Colon (tissue), 2 donors: ENCODE data around the gene SPACA9.

Experiments
- FAIRE-seq: peaks from 2 replicates; lab custom pipeline; 2012; peaks lifted over from hg19 to GRCh38; lab: Jason Lieb, UNC
- donor health status: control.
- donor health status: control.

The SPACA9 gene

DNA sequence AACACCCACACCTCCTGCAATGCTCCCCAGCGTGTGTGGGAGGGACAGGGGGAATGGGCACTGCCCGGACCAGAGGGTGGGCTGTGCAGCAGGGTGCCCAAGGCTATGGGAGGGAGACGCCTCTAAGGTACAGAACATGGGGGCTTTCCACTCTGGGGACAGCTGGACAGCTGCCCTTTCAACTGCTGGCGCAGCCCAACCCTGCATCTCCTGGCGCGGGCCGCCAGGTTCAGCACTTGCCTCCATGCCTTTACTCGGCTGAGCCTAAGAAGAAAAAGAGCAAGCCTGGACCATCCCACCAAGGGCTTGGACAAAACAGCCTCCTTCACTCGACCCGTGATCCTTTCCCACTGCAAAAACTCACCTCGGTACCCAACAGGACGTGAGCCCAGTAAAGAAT is 15.6 kb upstream of the SPACA9 start:
- no peak for FAIRE-seq

DNA sequence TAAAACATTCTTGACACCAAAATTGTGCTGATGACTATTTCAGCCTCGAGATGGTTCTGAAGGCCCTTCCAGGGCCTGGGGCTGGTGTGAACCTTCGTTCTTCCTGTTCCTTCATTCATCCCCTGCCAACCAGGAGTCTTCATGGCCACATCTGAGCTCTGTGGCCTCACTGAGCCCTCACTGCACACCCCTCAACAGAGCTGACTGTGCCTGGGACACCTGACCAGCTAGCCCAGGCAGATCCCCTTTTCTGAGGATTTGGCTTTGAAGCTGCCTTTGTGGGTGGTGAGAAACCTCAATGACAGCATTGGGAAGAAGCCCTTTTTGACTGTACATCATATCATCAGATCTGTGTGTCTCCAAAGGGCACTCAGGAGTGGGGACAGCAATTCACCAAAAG is 14.4 kb upstream of the SPACA9 start:
- FAIRE-seq = no peak

DNA sequence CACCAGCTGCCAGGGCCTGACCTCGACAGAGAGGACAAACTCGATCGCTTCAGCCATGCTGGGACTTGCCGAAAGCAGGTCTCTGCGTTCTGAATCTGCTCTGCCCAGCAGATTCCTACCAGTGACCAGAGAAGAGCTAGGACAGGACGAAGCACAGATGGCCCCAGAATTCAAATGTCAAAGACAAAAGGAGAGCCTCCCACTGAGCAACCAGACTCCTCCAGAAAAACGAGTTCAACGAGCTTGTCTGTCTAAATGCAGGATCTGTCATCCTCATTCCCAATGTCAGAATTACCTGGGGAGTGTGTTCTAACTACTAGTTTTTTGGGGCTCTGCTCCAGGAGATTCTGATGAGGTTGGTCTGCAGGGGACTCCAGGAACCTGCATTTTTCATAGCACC is 14.0 kb upstream of the SPACA9 start:
- no peak for FAIRE-seq

DNA sequence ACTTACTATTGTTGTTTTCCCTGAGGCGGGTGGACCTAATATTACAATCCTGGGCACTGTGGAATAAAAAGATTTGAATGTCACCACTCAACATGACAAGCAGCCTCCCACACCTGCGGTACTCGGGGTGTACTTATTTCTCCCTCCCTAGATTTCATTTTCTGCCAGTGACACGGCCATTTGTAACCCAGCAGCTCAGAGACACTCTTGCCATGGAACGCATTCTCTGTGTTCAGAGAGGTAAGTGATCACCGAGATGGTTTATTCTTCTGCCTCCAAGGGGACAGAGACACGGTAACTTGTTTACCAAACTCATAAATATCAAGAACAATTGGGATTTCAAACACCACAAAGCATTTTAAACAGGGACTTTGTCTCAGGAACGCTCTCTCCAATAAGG is 11.8 kb upstream of the SPACA9 start:
- no peak for FAIRE-seq

DNA sequence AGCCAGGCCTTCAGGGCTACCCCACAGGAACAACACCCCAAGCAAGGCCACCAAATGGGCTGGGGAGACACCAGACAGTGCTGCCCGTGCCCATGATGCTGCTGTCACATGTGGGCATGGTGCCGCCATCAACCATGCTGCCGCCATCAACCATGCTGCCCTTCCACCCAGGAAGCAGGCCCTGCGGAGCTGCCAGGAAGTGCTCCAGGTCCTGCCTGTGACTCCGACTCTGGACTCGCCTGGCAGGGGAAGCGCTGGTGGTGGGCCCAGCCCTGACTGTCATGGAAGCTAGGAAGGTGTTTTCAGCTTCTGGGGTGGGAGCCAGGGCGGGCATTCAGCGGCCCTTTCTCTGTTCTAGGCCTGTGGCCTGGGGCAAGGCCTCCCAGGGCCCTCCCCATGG is 9.4 kb upstream of the SPACA9 start:
- no peak for FAIRE-seq

DNA sequence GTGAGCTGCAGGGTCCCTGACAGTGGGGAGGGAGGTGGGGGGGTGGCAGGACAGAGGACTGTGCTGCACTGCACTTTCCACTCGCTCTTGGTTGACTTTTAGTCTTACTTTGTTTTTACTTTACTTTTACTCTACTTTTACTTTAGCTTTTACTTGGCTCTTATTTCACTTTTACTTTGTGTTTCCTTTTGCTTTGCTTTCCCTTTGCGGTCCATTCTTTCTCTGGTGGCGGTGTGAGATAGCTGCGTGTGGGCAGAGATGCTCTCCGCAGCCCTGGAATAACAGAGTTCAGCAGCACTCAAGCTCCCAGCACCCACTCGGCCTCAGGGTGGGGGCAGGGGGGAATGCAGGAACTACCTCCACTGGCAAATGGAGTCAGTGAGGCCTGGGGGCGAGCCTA is 5.3 kb upstream of the SPACA9 start:
- FAIRE-seq = no peak

DNA sequence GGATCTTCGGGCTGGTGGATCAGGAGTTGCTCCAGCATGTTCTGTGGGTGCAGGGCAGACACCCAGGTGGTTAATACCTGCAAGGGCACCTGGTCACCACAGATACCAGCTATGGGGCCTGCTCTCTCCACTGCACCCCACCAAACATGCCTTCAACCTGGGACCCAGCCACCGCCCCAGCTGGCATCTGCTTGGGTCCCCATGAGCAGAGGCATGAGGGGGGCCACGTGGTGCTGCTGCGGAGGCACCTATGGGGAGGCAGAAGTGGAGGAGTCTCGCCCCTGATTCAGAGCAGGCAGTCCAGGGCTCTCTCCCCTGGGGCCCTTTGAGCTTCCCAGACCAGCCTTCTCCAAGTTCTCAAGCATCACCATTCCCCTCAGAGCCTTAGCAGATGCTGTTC is 3.5 kb upstream of the SPACA9 start:
- FAIRE-seq = no peak

DNA sequence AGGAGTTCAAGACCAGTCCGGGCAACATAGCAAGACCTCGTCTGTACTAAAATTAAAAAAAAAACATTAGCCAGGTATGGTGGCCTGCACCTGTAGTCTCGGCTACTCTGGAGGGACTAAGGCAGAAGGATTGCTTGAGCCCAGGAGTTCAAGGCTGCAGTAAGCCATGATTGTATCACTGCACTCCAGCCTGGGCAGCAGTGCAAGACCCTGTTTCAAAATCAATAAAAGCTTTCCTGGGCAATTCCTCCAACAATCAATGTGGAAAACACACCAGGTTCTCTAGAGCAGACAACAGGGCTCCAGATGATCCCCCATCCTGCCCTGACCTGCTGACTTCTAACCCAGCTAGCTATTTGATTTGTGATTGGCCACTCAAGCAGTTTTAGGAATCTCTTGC is 1.8 kb upstream of the SPACA9 start:
- FAIRE-seq = no peak

DNA sequence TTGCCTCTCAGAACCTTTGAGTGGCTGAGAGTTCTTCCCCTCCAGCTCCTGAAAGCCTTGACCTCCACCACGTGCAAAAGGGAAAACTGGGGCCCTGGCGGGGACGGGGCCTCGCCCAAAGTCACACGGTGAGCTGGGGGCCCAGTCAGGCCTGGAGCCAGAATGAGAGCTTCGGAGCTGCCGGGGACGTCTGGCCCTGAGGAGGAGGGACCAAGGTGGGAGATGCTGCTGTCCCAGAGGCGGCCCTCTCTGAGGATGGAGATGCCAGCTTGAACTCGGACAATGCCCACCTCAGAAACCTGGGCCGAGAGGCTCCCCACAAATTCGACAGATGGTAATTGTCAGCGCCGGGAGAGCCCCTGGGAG is 1.3 kb upstream of the SPACA9 start:
- no peak for FAIRE-seq

DNA sequence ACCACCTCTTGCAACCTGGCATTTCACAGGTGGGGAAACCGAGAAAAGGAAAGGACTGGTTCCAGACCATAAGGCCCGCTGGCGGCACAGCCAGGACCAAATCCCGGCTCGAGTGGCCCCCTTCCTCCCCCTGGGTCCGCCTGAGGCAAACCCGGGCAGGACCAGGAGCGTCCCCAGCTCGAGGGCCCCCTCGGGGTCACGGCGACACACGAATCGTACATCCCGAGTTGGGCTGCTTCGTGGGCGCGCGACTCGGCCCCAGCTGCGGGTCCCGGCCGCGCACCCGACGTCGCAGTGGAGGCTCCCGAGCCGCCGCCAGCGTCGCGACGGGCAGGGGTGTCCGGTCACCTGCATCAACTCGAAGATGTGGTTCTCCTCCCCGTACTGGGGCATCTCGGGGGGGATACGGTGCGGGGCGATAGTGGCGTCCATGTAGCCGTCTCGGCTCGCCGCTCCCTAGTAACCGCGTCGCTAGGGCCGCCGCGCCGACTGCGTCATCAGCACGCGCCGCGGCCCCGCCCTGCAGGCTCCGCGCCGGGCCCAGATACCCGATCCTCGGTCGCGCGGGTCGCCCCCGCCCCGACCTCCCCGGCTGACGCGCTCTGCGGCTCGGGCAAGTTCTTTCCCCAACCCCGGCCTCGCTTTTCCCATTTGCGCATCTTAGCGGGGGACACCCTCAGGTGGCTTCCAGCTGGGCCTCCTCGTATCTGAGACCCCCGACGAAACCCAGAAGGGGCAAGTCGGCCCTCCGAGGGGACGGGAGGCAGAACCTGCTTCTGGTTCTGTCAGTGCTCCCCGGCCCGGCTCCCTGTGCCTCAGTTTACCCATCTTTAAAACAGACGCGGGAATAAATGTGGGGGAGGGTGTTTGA is 639 bp upstream of the SPACA9 start, which contains the start of gene AK8:
Gene AK8, minus strand, starts transcription at position 461 of the 871 bp plus-strand sequence. Its CDS starts 29 bp downstream, at position 432.
- no peak for FAIRE-seq

DNA sequence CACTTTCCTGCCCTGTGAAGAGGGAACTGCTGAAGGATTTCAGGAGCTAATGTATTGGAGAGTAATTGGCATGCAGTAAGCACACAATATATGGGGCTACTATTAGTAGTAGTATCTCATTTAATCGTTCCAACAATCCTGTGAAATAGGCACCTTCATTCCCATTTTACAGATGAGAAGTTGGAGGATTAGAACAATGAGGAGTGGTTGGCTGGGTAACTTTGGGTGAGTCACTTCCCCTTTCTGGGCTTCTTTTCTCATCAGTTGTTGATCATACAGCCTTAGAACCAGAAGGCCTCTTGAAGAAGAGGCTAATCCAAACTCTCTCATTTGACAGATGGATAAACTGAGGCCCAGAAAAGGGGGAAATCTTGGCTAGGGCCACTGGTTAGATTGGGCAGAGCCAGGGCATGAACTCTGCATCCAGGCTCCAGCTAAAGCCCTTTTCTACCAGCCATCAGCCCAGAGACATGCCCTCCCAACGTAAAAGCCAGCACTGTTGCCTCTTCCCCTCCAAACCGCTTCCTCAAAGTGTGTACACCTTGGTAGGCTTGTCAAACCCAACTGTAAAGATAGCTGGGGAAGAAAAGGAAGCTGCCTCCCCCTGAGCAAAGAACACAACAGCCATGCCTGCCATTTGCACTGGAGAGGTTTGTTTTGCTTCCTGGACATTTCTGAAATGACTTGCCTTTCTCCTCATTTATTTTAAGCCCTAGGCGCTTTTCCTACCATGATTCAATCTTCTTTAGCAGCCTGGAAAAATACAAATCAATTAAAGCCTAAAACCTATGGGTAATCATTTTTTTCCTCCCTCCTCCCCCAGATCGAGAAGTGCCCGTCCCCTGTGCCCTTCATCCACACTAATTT is 992 bp downstream of the SPACA9 start:
- no peak for FAIRE-seq

DNA sequence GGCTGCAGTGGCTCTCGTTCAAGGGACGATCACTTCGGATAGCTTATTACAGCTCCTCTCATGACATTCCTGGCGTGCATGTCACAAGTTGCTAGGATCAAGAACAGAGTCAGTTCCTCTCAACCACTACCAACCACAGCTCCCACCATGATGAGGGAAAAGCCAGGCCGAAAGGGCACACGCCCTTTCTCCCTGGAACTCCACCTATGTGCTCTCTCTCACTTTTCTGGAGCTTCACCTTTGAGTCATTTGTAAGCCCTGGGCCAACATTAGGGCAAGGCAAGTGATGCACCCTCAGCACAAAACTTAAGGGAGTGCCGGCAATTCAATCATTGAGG is 1.6 kb downstream of the SPACA9 start:
- no peak for FAIRE-seq

DNA sequence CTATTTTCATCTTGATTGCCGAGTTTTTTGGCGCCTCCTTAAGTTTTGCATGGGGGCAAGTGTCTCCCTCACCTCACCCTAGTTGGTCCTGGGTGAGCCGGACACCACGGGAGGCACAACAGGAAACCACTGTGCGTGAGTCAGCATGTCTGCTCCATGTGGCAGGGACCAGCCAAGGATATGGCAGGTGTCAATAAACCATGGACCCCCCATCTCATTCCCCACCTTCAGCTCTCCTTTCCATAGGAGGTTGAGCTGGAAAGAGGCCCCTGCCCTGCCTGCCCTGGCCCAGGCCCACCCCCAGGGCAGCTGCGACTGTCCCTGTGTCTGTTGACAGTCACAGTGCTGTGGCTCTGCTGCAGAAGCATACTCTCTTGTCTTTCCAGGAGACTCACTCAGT is 3.1 kb downstream of the SPACA9 start:
- no peak for FAIRE-seq

DNA sequence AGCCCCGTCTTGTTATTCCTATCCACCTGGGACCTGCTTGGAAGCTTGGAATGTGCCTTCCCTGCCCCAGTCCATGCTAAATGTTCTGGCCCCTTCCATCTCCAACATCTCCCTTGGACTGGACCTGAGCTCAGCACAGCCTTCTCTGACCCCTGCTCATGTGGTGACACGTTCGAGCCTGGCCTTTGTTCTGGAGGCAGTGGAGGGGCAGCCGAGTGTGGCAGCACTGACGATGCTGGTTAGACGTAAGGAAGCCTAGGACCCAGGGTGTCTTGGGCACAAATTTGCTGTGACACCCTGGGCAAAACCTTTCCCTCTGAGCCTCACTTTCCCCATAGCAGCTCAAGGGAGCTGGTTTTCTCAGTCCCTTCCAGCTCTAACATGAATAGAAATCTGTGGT is 3.9 kb downstream of the SPACA9 start:
- no peak for FAIRE-seq

DNA sequence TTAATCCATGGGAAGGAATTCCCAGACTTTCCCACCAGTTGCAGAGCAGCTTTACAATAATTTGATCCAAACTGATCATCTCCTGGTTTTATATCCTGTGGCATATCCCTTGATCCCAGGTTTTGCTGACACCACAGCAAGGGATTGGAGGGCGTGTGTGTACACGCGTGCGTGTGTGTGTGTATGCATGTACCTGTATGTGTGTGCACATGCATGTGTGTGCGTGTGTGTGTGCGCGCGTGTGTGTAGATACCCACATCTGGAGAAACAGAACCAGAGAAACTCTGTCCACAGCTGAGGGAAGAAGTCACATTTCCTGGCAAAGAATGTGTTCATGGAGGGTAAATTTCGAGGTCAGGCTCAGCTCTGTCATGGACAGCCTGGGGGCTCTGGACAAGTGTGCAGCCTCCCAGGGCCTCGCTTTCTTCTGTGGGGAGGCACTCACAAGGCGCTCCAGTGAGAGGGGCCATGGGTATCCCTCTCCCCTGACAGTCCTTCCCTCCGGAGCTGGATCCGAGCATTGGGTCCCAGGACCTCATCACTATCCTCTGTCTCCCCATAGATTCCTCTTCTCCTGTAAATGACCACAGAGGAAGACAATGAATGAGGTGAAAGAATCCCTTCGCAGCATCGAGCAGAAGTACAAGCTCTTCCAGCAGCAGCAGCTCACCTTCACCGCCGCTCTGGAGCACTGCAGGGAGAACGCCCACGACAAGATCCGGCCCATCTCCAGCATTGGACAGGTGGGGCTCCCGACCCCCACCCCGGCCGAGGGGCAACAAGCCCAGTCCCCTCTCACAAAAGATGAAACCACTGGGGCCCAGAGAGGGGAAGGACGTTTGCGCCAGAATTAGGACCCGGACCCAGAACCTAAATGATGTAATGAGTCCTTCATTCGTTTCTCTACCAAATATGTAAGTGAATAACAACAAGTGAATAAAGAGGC is 4.9 kb downstream of the SPACA9 start:
- FAIRE-seq = no peak

DNA sequence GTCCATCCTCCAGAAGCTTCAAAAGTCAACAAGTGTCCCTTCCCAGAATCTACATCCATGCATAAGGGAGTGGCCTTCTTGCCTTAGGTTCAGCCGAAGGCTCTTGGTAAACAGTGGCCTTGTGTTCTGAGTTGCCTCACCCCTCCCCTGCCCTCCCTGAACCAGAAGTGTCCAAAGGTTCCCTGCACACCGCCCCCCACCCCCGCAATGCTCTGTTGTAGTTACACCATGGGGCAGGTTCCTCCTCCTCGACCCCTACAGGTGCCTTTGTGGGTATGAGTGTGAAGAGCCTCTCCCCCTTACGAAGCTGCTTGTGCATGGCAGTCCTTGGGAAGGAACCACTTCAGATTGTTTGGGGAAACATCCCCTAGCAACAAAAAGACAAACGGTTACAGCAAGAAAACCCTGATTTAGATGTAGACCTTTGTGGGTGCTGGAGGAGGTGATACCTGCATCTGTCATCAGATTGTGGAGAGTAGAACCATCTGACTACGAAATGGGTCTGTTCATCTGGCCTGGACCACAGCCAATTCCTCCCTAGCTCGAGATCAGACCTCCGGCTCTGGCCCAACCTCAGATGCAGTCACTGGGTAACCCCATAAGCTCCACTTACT is 7.1 kb downstream of the SPACA9 start:
- FAIRE-seq = no peak

DNA sequence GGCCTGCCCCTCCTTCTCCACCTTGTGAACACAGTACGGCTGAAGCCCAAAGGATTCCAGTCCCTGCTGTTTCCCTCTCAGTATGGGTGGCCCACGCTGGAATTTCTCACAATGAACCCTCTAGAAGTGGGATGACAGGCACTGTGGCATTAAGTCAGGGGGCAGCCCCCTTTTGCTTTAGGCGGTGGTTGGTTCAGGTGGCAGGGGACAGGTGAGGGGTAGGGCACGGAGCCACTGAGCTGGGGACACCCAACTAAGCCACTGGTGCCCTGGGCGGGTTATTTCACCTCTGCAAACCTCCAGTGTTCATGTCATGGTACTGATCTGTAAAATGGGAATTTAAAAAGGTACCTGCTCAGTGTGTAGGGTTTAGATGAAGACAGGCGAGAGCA is 7.6 kb downstream of the SPACA9 start:
- FAIRE-seq = no peak

DNA sequence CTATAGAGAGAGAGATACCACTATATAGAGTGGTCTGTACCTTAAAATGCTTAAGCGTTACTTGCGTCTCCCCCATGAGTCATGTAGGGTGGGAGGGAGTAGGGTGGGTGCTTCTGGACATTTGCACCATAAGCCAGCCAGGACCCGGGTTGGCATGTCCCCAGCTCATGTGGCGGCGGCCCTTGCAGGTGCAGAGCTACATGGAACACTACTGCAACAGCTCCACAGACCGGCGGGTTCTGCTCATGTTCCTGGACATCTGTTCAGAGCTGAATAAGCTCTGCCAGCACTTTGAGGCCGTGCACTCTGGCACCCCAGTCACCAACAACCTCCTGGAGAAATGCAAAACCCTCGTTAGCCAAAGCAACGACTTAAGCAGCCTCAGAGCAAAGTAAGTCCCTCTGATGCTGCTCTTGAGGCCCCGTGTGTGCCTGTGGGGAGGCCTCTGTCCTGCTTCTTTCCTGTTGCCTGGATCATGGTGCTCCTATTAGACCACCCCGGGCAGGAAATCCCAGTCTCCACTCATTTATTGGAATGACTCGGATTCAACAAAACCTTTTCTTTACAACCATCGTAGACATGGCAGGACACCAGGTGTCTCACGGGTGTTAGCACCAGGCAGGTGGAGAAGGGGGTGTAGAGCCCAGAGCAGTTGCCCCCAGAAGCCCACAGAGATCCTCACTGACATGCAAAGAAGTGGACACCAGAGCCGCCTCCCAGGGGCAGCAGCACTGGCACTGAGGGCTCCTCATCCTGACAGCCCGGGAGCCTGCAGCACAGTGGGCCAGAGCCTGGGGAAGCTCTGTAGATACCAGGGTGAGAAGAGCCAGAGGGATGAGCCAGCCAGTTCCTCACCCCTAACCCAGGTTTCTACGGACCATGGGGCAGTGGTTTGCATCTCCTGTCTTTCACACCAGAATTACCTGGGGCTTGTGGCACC is 8.8 kb downstream of the SPACA9 start:
- no peak for FAIRE-seq

DNA sequence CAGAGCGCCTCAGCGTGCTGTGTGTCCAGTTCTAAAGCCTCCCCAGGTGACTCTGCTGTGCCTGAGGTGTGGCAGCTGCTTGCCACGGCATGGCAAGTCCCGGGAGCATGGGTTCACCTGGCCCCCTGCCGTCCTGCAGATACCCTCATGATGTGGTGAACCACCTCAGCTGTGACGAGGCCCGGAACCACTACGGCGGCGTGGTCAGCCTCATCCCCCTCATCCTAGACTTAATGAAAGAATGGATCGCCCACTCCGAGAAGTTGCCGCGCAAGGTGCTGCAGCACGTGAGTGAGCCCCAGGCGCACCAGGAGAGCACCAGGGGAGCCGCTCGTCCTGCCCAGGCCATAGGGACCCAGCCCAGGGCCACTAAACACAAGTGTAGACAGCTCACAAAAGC is 9.5 kb downstream of the SPACA9 start:
- no peak for FAIRE-seq

DNA sequence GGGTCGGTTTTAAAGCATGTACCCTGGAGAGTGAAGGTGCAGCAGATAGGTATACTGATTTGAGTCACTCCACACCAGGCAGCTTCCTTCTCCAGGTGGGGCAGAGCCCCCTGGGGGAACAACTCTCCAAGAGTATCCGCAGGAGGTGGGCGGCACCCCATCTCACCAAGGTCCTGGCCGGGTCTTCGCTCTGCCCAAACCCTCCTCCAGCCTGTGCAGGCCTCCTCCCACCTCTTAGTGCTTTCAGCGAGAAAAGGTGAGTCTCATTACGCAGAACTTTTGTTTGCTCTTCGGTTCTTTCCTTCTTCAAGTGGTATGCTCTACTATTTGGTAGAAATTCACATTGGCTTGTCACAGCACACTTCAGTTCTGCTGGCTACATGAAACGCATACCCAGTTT is 13.7 kb downstream of the SPACA9 start:
- FAIRE-seq = no peak

DNA sequence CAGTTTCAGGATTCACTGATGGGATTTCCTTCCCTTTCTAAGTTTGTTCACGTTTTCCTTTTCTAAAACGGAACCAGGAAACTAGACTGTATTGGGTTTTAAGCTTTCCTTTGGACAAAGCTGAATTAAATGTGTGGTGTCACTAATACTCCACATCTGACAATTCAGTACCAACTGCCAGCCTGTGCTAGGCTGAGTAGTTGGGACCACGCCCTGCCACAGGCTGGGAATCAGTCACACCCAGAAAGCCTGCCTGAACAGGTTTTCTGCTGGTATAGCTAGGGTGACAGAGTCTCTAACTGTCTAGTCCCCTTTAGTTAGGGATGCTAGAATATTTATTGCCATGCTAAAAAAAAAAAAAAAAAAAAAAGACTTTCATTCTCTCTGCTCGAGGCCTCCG is 15.6 kb downstream of the SPACA9 start:
- no peak for FAIRE-seq
